Naive thymus-derived CD8-positive, alpha-beta T cell (primary cell): ENCODE results near the gene KIF18B. TPM values are rescaled to one million over a fixed set of nuclear protein-coding genes. Genes with fewer than 3 reads are reported as not detected.
"Not testable (repeated sequence)": the region's sequence is repeated elsewhere in the genome, so short reads cannot be mapped to it uniquely, and the experiment has no call there.

Experiments used
- ATAC-seq, 2 donors: fragments of 150-1000 bp; cut with Tn5 transposase in 1 of 2; sonication (Bioruptor Pico), chemical (Tn5 transposase) in 1 of 2; 1 replicate in 1 of 2; 2 replicates in 1 of 2; pipeline ENCODE4 v1.10.0; 2021; ENCODE audit warnings: mild to moderate bottlenecking in 2 of 2, moderate library complexity in 2 of 2
- POLR2A ChIA-PET: fragments of 350-600 bp; sonication (Branson Sonifier 250); formaldehyde crosslinking; loops from one replicate; lab custom pipeline; 2021; ENCODE audit warnings: antibody characterized with exemption; lab: Charles Lee
- DNase-seq, 10 donors: peaks; one replicate each; pipeline versions ENCODE4 v3.0.0 to v3.0.0-alpha.2; 2020 to 2022
- H3K27ac Mint-ChIP-seq, 10 donors: one replicate each; pipeline ENCODE4 v1.8.0; 2020 to 2022; ENCODE audit warnings: mild to moderate bottlenecking in 10 of 10, mixed read lengths in 10 of 10, moderate library complexity in 4 of 10, inconsistent platforms in 1 of 10
- H3K27me3 Mint-ChIP-seq, 5 donors: one replicate each; pipeline ENCODE4 v1.8.0; 2021 to 2022; ENCODE audit warnings: mixed read lengths in 5 of 5
- H3K36me3 Mint-ChIP-seq, 3 donors: one replicate each; pipeline ENCODE4 v1.8.0; 2020 to 2022; ENCODE audit warnings: mixed read lengths in 3 of 3, mild to moderate bottlenecking in 2 of 3, inconsistent platforms in 1 of 3
- H3K4me1 Mint-ChIP-seq, 4 donors: one replicate each; pipeline ENCODE4 v1.8.0; 2021 to 2022; ENCODE audit warnings: mixed read lengths in 4 of 4
- H3K4me3 Mint-ChIP-seq, 10 donors: one replicate each; pipeline ENCODE4 v1.8.0; 2020 to 2022; ENCODE audit warnings: mild to moderate bottlenecking in 10 of 10, mixed read lengths in 10 of 10, moderate library complexity in 6 of 10, inconsistent platforms in 1 of 10
- H3K9me3 Mint-ChIP-seq, 9 donors: one replicate each; pipeline ENCODE4 v1.8.0; 2020 to 2022; ENCODE audit warnings: mixed read lengths in 9 of 9, mild to moderate bottlenecking in 3 of 9, inconsistent platforms in 1 of 9, moderate library complexity in 1 of 9
- polyA plus RNA-seq, 3 donors: library from polyadenylated mRNA; unstranded; fragments of 300-500 nt; fragmentation: Illumina TruSeq; gene quantifications; one replicate each; pipeline ENCODE4 v1.2.3, GENCODE V29; 2021
- total RNA-seq, 8 experiments: library from RNA in 2 of 8; stranded (reverse) in 2 of 8; gene quantifications; one replicate each; pipeline ENCODE4 v1.2.3 and lab custom pipeline; 2021 to 2026

Gene KIF18B
- total and polyA plus RNA-seq, 5 experiments from 2014 or later = not detected

GRCh38 chr17:44948315-44948795 lies 782 bp upstream of the KIF18B start:
- no peak for ATAC-seq
- DNase-seq = no peak
- Mint-ChIP-seq H3K27ac (peak overlapping the region; percentile 82 to 99 (median 96)), H3K4me1 (peaks cover 0 to 14% (median 7%) of the 10 kb centered on the region in 4 donors), H3K4me3 (peak overlapping the region; percentile 84 to 99 (median 96)), H3K9me3 (no peaks in the 10 kb centered on the region), H3K27me3 (peaks cover 0 to 7% (median 0%) of the 10 kb centered on the region in 5 donors), H3K36me3 (no peaks in the 10 kb centered on the region)
- POLR2A ChIA-PET = no interaction called here

- H3K4me3 Mint-ChIP-seq, POLR2A ChIA-PET, H3K9me3 Mint-ChIP-seq, H3K27me3 Mint-ChIP-seq, H3K27ac Mint-ChIP-seq, H3K36me3 Mint-ChIP-seq, DNase-seq, ATAC-seq: not testable (repeated sequence)
- peaks cover 0 to 14% (median 7%) of the 10 kb centered on the region in 4 donors for H3K4me1 Mint-ChIP-seq
These were observed 1.9 kb downstream of the KIF18B start for GRCh38 chr17:44945652-44946051.

GRCh38 chr17:44942456-44942855 lies 5.1 kb downstream of the KIF18B start:
- Mint-ChIP-seq H3K27me3 (peaks cover 0 to 7% (median 0%) of the 10 kb centered on the region in 5 donors), H3K27ac (no peak overlapping the region), H3K4me3 (no peak overlapping the region), H3K4me1 (peaks cover 0 to 6% (median 2%) of the 10 kb centered on the region in 4 donors), H3K9me3 (peaks cover 0 to 5% (median 0%) of the 10 kb centered on the region in 9 donors), H3K36me3 (no peaks in the 10 kb centered on the region)
- DNase-seq (no peak), ATAC-seq (no peak)
- POLR2A ChIA-PET = interaction anchor here (0.5 to 0.6 kb wide), 2 partner anchors 29 to 82 kb away, joined by 4 to 6 read pairs; no protein-coding TSS in a partner anchor

- ATAC-seq (no peak), DNase-seq (peak in 1 of 10 donors; percentile 28)
- POLR2A ChIA-PET = interaction anchor here (0.5 kb wide), 1 partner anchor 30 kb away, joined by 4 read pairs; no protein-coding TSS in a partner anchor
- Mint-ChIP-seq H3K36me3 (no peaks in the 10 kb centered on the region), H3K4me1 (peaks cover 0 to 4% (median 2%) of the 10 kb centered on the region in 4 donors), H3K27ac (no peak overlapping the region), H3K9me3 (peaks cover 0 to 5% (median 0%) of the 10 kb centered on the region in 9 donors), H3K4me3 (no peak overlapping the region), H3K27me3 (peaks cover 0 to 7% (median 0%) of the 10 kb centered on the region in 5 donors)
These were observed 5.8 kb downstream of the KIF18B start for GRCh38 chr17:44941712-44942331.

GRCh38 chr17:44940768-44941167 lies 6.8 kb downstream of the KIF18B start:
- POLR2A ChIA-PET = interaction anchor here (0.8 kb wide), 1 partner anchor 14 kb away, joined by 4 read pairs; no protein-coding TSS in a partner anchor
- no peaks in the 10 kb centered on the region for H3K4me1 Mint-ChIP-seq

DNA sequence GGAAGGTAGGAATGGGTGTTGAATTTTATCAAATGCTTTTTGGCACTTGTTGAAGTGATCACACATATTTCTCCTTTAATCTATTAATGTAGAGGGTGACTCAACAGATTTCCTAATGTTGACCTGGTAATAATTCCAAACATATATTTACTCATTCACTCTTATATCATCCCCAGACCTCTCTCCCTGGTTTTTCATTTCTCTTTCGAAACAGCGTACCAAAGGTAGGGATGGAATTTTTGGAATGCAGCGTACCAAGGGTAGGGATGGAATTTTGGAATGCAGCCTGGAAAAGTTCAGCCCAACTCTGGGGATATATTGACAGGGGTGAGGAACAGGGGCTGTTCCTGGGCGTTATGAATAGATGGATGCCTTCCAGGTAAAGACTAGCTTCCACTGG lies 7.3 kb downstream of the KIF18B start:
- H3K4me3 Mint-ChIP-seq = no peak overlapping the region
- H3K36me3 Mint-ChIP-seq = no peaks in the 10 kb centered on the region
- H3K4me1 Mint-ChIP-seq = no peaks in the 10 kb centered on the region
- peaks cover 0 to 5% (median 0%) of the 10 kb centered on the region in 9 donors for H3K9me3 Mint-ChIP-seq
- H3K27me3 Mint-ChIP-seq = no peaks in the 10 kb centered on the region
- no peak overlapping the region for H3K27ac Mint-ChIP-seq
- POLR2A ChIA-PET = interaction anchor here (0.8 kb wide), 1 partner anchor 14 kb away, joined by 4 read pairs; no protein-coding TSS in a partner anchor
- DNase-seq = no peak
- no peak for ATAC-seq

More at GRCh38 chr17:44940768-44941167, 6.8 kb downstream of the KIF18B start:
- H3K36me3 Mint-ChIP-seq = no peaks in the 10 kb centered on the region
- peaks cover 0 to 5% (median 0%) of the 10 kb centered on the region in 9 donors for H3K9me3 Mint-ChIP-seq
- no peaks in the 10 kb centered on the region for H3K27me3 Mint-ChIP-seq
- DNase-seq = no peak
- H3K27ac Mint-ChIP-seq = no peak overlapping the region
- ATAC-seq = no peak
- H3K4me3 Mint-ChIP-seq = no peak overlapping the region

DNA sequence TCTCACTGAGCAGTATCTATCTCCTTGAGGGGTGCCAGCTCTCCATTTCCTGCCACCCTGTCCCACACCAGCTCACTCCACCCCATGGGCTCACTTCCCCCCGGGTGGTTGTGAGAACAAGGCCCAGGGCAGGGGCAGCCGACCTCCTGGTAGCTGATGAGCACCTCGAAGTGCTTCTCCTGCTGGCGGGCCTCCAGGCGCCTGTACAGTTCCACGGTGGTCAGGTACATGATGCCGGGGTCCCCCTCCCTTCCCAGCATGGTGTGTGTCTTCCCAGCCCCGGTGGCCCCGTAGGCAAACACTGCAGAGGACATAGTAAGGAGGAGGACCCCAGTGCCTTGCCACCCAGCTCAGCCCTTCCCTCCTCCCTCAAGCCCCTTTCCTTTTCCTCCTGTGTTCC lies 12.5 kb downstream of the KIF18B start:
- DNase-seq = peak in 1 of 10 donors; percentile 50
- ATAC-seq = no peak
- Mint-ChIP-seq H3K36me3 (no peaks in the 10 kb centered on the region), H3K27me3 (no peaks in the 10 kb centered on the region), H3K27ac (no peak overlapping the region), H3K4me3 (no peak overlapping the region), H3K4me1 (no peaks in the 10 kb centered on the region), H3K9me3 (peaks cover 0 to 5% (median 0%) of the 10 kb centered on the region in 9 donors)
- POLR2A ChIA-PET = no interaction called here

DNA sequence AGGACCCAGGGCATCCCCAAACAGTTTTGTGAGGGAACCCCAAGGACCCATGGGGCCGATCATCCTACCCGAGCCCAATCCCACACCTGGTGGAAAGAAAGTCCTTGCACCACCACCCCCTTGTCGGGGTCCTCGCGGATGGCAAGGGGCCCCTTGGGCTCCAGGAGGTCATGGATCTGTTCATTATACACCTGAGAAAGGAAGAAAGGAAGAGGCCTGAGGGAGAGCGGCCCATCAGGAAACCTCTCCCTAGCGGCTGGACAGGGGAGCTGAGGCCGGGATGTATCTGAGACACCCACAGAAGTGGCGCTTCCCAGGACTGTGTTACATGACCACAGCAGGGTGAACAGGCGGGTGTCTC lies 12.8 kb downstream of the KIF18B start:
- POLR2A ChIA-PET = no interaction called here
- DNase-seq (no peak), ATAC-seq (no peak)
- Mint-ChIP-seq H3K36me3 (no peaks in the 10 kb centered on the region), H3K27me3 (no peaks in the 10 kb centered on the region), H3K4me3 (no peak overlapping the region), H3K27ac (no peak overlapping the region), H3K4me1 (no peaks in the 10 kb centered on the region), H3K9me3 (peaks cover 0 to 5% (median 0%) of the 10 kb centered on the region in 9 donors)

GRCh38 chr17:44933824-44934744 lies 13.5 kb downstream of the KIF18B start:
- H3K36me3 Mint-ChIP-seq = no peaks in the 10 kb centered on the region
- peak overlapping the region in 1 of 10 donors; percentile 46 for H3K27ac Mint-ChIP-seq
- no peak for ATAC-seq
- POLR2A ChIA-PET = no interaction called here
- DNase-seq = peak in 1 of 10 donors; percentile 42
- no peaks in the 10 kb centered on the region for H3K4me1 Mint-ChIP-seq
- H3K27me3 Mint-ChIP-seq = no peaks in the 10 kb centered on the region
- H3K4me3 Mint-ChIP-seq = peak overlapping the region in 1 of 10 donors; percentile 38
- H3K9me3 Mint-ChIP-seq = peaks cover 0 to 5% (median 0%) of the 10 kb centered on the region in 9 donors

- Mint-ChIP-seq H3K9me3 (no peaks in the 10 kb centered on the region), H3K27ac (no peak overlapping the region), H3K27me3 (no peaks in the 10 kb centered on the region), H3K36me3 (no peaks in the 10 kb centered on the region), H3K4me3 (no peak overlapping the region), H3K4me1 (no peaks in the 10 kb centered on the region)
- POLR2A ChIA-PET = no interaction called here
- DNase-seq (no peak), ATAC-seq (no peak)
These were observed 14.8 kb downstream of the KIF18B start for GRCh38 chr17:44932787-44933097.

GRCh38 chr17:44932096-44932786 lies 15.3 kb downstream of the KIF18B start:
- POLR2A ChIA-PET = no interaction called here
- no peak overlapping the region for H3K4me3 Mint-ChIP-seq
- peak in 1 of 10 donors; percentile 56 for DNase-seq
- no peak overlapping the region for H3K27ac Mint-ChIP-seq
- no peaks in the 10 kb centered on the region for H3K27me3 Mint-ChIP-seq
- no peaks in the 10 kb centered on the region for H3K4me1 Mint-ChIP-seq
- no peaks in the 10 kb centered on the region for H3K9me3 Mint-ChIP-seq
- no peak for ATAC-seq
- no peaks in the 10 kb centered on the region for H3K36me3 Mint-ChIP-seq

GRCh38 chr17:44931376-44931775 lies 16.2 kb downstream of the KIF18B start:
- DNase-seq = peak in 1 of 10 donors; percentile 44
- no peaks in the 10 kb centered on the region for H3K9me3 Mint-ChIP-seq
- POLR2A ChIA-PET = no interaction called here
- no peaks in the 10 kb centered on the region for H3K36me3 Mint-ChIP-seq
- H3K4me1 Mint-ChIP-seq = no peaks in the 10 kb centered on the region
- H3K27ac Mint-ChIP-seq = no peak overlapping the region
- H3K27me3 Mint-ChIP-seq = no peaks in the 10 kb centered on the region
- no peak overlapping the region for H3K4me3 Mint-ChIP-seq
- no peak for ATAC-seq
